Kidney epithelial cell (primary cell): ENCODE measurements around the gene DTX1. TPM values are rescaled to one million over a fixed set of nuclear protein-coding genes. Genes with fewer than 3 reads are reported as not detected.

Experiments
- DNase-seq: peaks from one replicate; pipeline ENCODE4 v3.0.0-alpha.2; 2010; ENCODE audit warnings: low read depth
- H3K27me3 ChIP-seq: 2 replicates; pipeline ENCODE4 v1.6.0; 2011; ENCODE audit warnings: low read length; ENCODE audit not compliant: control insufficient read depth, insufficient read depth
- H3K36me3 ChIP-seq: 2 replicates; pipeline ENCODE4 v1.5.1; 2011; ENCODE audit warnings: low read length; ENCODE audit not compliant: control insufficient read depth, insufficient read depth
- H3K4me3 ChIP-seq: 2 replicates; pipeline ENCODE4 v1.5.1; 2011; ENCODE audit warnings: low read depth, mild to moderate bottlenecking, control low read depth, low read length
- CTCF ChIP-seq: IDR thresholded peaks from 2 replicates; pipeline ENCODE4 v1.5.1; 2011; ENCODE audit warnings: mild to moderate bottlenecking, moderate library complexity, low read length, control low read depth, inconsistent platforms; ENCODE audit not compliant: insufficient read depth, poor library complexity, severe bottlenecking
- total RNA-seq: library from RNA; depleted of rRNA; stranded (reverse); fragments of >200 nt; gene quantifications from 2 replicates; pipeline ENCODE4 v1.2.3, GENCODE V29; 2015

The DTX1 gene
- total RNA-seq, 1 donor from 2014 or later, result 1.8 TPM

GRCh38 chr12:113066813-113067400, 10.4 kb downstream of the DTX1 start:
- no peak overlapping the region for H3K4me3 ChIP-seq
- no peak for TF ChIP-seq CTCF
- peaks cover 24% of the 10 kb centered on the region for H3K27me3 ChIP-seq
- no peaks in the 10 kb centered on the region for H3K36me3 ChIP-seq
- DNase-seq, result no peak

GRCh38 chr12:113067987-113068935, 11.7 kb downstream of the DTX1 start:
- H3K27me3 ChIP-seq, result peaks cover 19% of the 10 kb centered on the region
- no peak for TF ChIP-seq CTCF
- DNase-seq, result no peak
- no peak overlapping the region for H3K4me3 ChIP-seq
- H3K36me3 ChIP-seq, result no peaks in the 10 kb centered on the region

GRCh38 chr12:113069149-113069548, 12.6 kb downstream of the DTX1 start:
- peaks cover 13% of the 10 kb centered on the region for H3K27me3 ChIP-seq
- H3K36me3 ChIP-seq, result no peaks in the 10 kb centered on the region
- no peak for DNase-seq
- no peak overlapping the region for H3K4me3 ChIP-seq
- no peak for TF ChIP-seq CTCF

GRCh38 chr12:113069751-113070116, 13.2 kb downstream of the DTX1 start:
- Histone ChIP-seq H3K4me3 (no peak overlapping the region), H3K36me3 (no peaks in the 10 kb centered on the region), H3K27me3 (peaks cover 17% of the 10 kb centered on the region)
- no peak for TF ChIP-seq CTCF
- DNase-seq, result no peak

GRCh38 chr12:113070117-113070906, 13.8 kb downstream of the DTX1 start:
- no peak for TF ChIP-seq CTCF
- H3K4me3 ChIP-seq, result no peak overlapping the region
- no peak for DNase-seq
- no peaks in the 10 kb centered on the region for H3K36me3 ChIP-seq
- peaks cover 11% of the 10 kb centered on the region for H3K27me3 ChIP-seq
